Activated CD4-positive, alpha-beta T cell treated with anti-CD3 and anti-CD28 coated beads, Interleukin-2, amount 10 ng/mL, durations not matched to agents 24 days and 14 days (primary cell): Measurements from ENCODE around the gene ZMIZ2. TPM values are rescaled to one million over a fixed set of nuclear protein-coding genes. Genes with fewer than 3 reads are reported as not detected.
"Not testable (repeated sequence)": the region's sequence is repeated elsewhere in the genome, so short reads cannot be mapped to it uniquely, and the experiment has no call there.

Experiments
- DNase-seq: peaks from one replicate; pipeline ENCODE4 v3.0.0; 2022
- H3K27ac Mint-ChIP-seq: one replicate; pipeline ENCODE4 v1.8.0; 2022; ENCODE audit warnings: mild to moderate bottlenecking, mixed read lengths
- H3K27me3 Mint-ChIP-seq: one replicate; pipeline ENCODE4 v1.8.0; 2022; ENCODE audit warnings: mixed read lengths
- H3K36me3 Mint-ChIP-seq: one replicate; pipeline ENCODE4 v1.8.0; 2022; ENCODE audit warnings: low read depth, mild to moderate bottlenecking, mixed read lengths
- H3K4me1 Mint-ChIP-seq: one replicate; pipeline ENCODE4 v1.8.0; 2021; ENCODE audit warnings: mixed read lengths
- H3K4me3 Mint-ChIP-seq: one replicate; pipeline ENCODE4 v1.8.0; 2022; ENCODE audit warnings: mild to moderate bottlenecking, moderate library complexity, mixed read lengths
- H3K9me3 Mint-ChIP-seq: one replicate; pipeline ENCODE4 v1.8.0; 2021; ENCODE audit warnings: mixed read lengths
- intact Hi-C: fragments of 100-400 bp; cut with micrococcal nuclease; formaldehyde crosslinking; loops from one replicate; pipeline ENCODE4 v1.15.1; 2023
- total RNA-seq: library from RNA; stranded (reverse); gene quantifications from 2 replicates; pipeline ENCODE4 v1.2.3, GENCODE V29; 2022

ZMIZ2 gene
- total RNA-seq, 1 donor from 2014 or later: 133 TPM

DNA sequence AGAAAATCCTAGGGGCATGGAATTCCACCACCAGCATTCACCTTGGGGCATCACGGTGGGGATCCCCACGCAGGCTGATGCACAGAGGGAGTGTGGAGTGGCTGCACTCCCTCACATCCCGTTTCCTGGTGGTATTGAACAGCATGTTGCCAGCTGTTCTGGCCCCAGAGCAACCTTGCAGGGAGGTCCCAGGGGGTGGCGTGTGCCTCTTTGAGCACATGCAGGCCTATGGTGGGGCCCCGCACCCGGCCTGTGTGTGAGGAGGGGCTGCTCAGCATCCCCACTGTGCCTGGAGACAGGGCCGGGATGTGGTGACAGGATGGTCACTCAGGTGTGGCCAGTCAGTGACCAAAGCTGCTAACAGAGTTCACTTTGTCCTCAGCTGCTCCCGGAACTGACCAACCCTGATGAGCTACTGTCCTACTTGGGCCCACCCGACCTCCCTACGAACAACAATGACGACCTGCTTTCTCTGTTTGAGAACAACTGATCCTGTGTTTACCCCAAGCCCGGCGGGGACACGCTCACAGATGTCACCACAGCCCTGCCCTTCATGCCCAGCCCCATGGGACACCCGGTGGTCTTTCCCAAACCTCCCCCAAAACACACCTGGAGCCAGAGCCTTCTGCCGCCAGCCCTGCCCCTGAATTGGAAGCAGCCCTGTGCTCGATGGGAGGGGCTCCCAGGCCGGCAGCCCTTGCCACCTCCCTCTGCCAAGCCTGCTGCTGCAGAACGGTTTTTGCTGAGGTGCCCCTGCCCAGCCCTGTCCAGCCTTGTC is 18.7 kb downstream of the ZMIZ2 start:
- peaks cover 27% of the 10 kb centered on the region for H3K4me1 Mint-ChIP-seq
- H3K27ac Mint-ChIP-seq: peak overlapping the region; percentile 34

DNA sequence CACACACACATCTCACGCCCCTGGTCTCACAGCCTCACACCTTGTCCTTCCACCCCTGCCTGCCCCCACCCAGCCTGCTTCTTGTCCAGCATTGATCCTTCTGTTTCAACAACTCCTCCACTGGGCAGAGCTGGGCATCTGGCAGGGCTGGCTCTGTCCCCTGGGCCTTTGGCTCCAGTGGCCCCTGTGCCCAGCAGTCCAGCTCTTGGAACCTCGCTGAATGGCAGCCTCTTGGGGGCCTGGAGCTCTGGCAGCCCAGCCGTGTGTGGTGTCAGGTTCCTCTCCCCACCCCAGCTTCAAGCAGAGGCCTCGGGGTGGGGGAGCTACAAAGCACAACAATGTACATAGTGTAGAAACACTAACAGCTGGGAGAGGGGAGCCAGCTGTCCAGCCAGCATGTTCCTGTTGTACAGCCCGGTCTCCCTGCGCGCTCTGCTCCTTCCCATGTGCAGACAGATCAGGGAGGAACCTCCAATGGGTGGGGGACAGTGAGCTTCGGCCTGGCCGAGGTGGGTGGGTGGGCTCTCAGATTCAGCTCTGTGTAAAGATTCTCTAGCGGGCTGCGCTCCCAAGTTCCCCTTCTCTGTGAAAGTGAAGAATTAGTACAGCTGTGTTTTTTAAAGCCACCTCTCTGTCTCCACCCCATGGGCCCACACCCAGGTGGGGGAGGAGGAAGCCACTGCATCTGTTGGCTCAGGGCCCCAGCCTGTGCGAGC is 19.4 kb downstream of the ZMIZ2 start:
- peak; percentile 76 for DNase-seq
- H3K27me3 Mint-ChIP-seq: no peaks in the 10 kb centered on the region
- H3K27ac Mint-ChIP-seq: peak overlapping the region; percentile 34
- H3K4me1 Mint-ChIP-seq: peaks cover 27% of the 10 kb centered on the region
- H3K9me3 Mint-ChIP-seq: no peaks in the 10 kb centered on the region
- H3K4me3 Mint-ChIP-seq: peak overlapping the region; percentile 23
- H3K36me3 Mint-ChIP-seq: peaks cover 48% of the 10 kb centered on the region
- intact Hi-C loops: no loop called here

More for the DNA sequence above, 18.7 kb downstream of the ZMIZ2 start:
- H3K27me3 Mint-ChIP-seq: no peaks in the 10 kb centered on the region
- no peaks in the 10 kb centered on the region for H3K9me3 Mint-ChIP-seq
- DNase-seq: no peak
- H3K4me3 Mint-ChIP-seq: no peak overlapping the region
- intact Hi-C loops: no loop called here
- H3K36me3 Mint-ChIP-seq: peaks cover 53% of the 10 kb centered on the region

DNA sequence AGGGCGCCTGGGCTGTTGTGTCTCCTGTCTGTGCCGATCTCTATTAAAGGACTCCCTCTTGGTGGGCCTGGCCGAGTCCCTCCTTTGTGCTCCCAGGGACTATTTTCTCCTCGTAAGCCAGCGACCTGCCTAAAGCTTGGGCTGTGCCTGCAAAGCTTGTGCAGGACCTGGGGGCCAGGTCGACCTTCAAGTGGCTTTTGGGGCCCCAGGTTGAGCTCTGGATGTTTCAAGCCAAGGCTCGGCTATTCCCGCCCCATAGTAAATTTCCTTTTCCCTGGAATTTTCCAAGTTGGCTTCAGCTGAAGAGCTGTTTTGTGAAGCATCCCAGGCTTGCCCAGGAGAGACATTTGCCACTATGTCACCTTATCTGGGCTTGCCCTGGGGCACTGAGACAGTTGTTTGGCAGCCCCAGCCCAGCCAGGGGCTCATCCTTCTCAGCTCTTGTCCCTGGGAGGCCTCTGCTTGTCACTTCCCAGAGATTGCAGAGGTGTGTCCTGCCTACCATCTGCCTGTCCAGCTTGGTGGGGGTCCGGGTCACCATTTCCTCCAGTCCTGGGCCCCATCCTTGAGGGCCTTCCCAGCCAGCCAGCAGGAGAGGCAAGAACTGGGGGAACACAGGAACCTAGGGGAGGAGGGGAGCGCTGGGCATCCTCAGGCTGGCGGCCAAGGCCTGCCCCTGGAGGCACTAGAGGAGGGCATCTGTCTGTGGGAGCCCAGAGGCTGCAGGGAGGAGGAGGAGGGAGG is 20.2 kb downstream of the ZMIZ2 start:
- no peak overlapping the region for H3K27ac Mint-ChIP-seq
- intact Hi-C loops: no loop called here
- H3K27me3 Mint-ChIP-seq: no peaks in the 10 kb centered on the region
- H3K36me3 Mint-ChIP-seq: peaks cover 41% of the 10 kb centered on the region
- H3K4me1 Mint-ChIP-seq: peaks cover 27% of the 10 kb centered on the region
- no peaks in the 10 kb centered on the region for H3K9me3 Mint-ChIP-seq
- DNase-seq: no peak
- peak overlapping the region; percentile 23 for H3K4me3 Mint-ChIP-seq

DNA sequence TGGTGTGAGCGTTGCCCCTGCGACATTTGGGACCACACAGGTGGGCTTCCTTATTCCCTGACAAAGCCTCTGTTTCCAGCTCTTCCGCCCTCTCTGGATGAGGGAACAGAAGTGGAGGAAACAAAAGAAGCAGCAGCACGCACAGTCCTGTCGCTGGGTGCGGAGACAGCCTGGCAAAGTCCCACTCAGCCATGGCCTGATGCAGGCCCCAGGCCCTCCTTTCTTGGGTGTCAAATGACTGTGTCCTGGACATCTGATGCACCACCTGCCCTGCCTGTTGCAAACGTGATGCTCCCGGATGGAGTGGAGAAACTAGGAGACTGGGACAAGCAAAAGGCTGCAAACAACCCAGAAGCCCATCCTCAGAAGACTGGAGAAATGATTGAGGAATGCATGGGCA is 20.7 kb downstream of the ZMIZ2 start:
- Mint-ChIP-seq H3K27ac (peak overlapping the region; percentile 69), H3K4me1 (peaks cover 27% of the 10 kb centered on the region), H3K9me3 (no peaks in the 10 kb centered on the region), H3K27me3 (no peaks in the 10 kb centered on the region), H3K36me3 (peaks cover 39% of the 10 kb centered on the region), H3K4me3 (no peak overlapping the region)
- DNase-seq: no peak
- intact Hi-C loops: no loop called here

DNA sequence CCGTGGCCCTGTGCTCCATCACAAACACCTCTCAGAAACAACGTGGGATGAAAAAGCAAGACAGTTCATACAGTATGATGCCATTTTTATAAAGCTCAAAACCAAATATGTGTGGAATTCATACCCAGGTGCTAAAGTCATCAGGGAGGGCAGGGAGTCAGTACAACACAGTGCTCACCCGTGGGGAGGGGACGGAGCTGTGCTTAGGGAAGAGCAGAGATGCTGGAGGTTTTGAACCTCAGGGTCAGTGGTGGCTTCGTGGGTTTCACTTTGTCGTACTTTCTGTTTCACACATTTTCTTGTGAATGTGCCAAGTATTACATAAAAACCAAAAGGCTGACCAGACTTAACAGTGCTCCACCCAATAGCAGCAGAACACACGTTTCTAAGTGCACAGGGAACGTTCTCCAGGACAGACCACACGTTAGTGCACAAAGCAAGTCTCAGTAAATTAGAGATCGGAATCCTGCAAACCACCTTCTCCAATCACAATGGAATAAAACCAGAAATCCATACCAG is 21.2 kb downstream of the ZMIZ2 start:
- peaks cover 27% of the 10 kb centered on the region for H3K4me1 Mint-ChIP-seq
- H3K4me3 Mint-ChIP-seq: peak overlapping the region; percentile 15
- DNase-seq: peak; percentile 78
- H3K36me3 Mint-ChIP-seq: peaks cover 37% of the 10 kb centered on the region
- H3K27ac Mint-ChIP-seq: peak overlapping the region; percentile 69
- H3K9me3 Mint-ChIP-seq: no peaks in the 10 kb centered on the region
- intact Hi-C loops: no loop called here
- H3K27me3 Mint-ChIP-seq: peaks cover 2% of the 10 kb centered on the region

DNA sequence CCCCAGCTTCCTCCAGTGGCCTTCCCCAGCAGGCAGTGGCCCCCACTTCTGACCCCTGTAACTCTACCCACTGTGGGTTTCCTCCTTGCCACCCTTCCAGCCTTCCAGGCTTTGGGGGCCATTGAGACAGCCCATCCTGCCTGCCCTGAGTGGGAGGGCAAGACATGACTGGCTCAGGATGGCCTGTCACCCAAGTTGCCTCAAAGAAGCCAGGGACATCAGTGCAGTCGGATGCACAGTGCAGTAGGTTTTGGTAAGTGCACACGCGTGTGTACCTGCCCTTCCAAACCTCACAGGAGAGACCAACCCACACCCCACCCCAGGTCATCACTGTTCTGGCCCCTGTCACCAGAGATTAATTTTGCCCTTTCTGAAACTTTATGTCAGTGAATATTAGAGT is 22.7 kb downstream of the ZMIZ2 start:
- H3K9me3 Mint-ChIP-seq: no peaks in the 10 kb centered on the region
- no peak for DNase-seq
- no peak overlapping the region for H3K4me3 Mint-ChIP-seq
- intact Hi-C loops: no loop called here
- H3K27ac Mint-ChIP-seq: no peak overlapping the region
- peaks cover 26% of the 10 kb centered on the region for H3K36me3 Mint-ChIP-seq
- peaks cover 2% of the 10 kb centered on the region for H3K27me3 Mint-ChIP-seq
- peaks cover 27% of the 10 kb centered on the region for H3K4me1 Mint-ChIP-seq

DNA sequence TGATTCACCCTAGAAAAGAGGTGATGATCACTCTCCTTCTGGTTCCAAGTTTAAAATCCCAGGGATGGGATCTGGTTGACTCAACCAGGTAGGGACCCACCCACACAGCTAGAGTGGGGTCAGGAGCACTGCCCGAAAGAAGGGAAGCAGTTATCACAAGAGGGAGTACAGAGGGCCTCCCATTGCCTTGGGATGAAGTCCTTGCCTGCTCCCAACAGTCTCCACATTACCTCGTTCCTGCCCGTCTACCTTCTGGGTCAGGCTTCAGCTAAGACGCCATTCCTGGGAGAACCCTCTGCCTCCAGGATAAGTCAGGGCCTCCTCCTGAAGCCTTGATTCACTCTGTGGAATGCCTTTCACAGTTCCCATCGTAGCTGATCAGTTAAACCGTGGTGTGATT is 23.8 kb downstream of the ZMIZ2 start:
- peaks cover 26% of the 10 kb centered on the region for H3K4me1 Mint-ChIP-seq
- H3K9me3 Mint-ChIP-seq: no peaks in the 10 kb centered on the region
- H3K4me3 Mint-ChIP-seq: no peak overlapping the region
- intact Hi-C loops: no loop called here
- no peak overlapping the region for H3K27ac Mint-ChIP-seq
- H3K27me3 Mint-ChIP-seq: peaks cover 2% of the 10 kb centered on the region
- no peak for DNase-seq
- H3K36me3 Mint-ChIP-seq: peaks cover 21% of the 10 kb centered on the region

DNA sequence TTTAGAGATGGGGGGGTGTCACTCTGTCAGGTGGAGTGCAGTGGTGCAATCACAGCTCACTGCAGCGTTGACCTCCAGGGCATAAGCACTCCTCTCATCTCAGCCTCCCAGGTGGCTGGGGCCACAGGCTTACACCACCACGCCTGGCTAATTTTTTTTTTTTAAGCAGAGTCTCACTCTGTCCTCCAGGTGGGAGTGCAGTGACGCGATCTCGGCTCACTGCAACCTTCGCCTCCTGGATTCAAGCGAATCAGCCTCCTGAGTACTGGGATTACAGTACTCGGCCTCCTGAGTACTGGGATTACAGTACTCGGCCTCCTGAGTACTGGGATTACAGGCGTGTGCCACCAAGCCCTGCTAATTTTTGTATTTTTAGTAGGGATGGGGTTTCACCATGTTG is 24.2 kb downstream of the ZMIZ2 start:
- no peak for DNase-seq
- H3K9me3 Mint-ChIP-seq: no peaks in the 10 kb centered on the region
- peaks cover 16% of the 10 kb centered on the region for H3K36me3 Mint-ChIP-seq
- H3K4me3 Mint-ChIP-seq: no peak overlapping the region
- no peak overlapping the region for H3K27ac Mint-ChIP-seq
- intact Hi-C loops: no loop called here
- peaks cover 21% of the 10 kb centered on the region for H3K4me1 Mint-ChIP-seq
- peaks cover 2% of the 10 kb centered on the region for H3K27me3 Mint-ChIP-seq

DNA sequence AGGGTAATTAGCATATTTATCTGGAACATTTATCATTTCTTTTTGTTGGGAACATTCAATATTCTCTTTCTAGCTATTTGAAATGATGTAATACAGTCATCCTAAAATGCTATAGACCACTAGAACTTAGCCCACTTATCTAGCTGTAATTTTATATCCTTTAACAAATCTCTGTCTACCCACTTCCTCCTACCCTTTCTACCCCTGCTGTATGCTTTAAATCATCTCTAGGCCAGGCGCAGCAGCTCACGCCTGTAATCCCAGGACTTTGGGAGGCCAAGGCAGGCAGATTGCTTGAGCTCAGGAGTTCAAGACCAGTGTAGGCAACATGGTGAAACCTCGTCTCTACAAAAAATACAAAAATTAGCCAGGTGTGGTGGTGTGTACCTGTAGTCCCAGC is 25.8 kb downstream of the ZMIZ2 start:
- H3K27me3 Mint-ChIP-seq, H3K36me3 Mint-ChIP-seq, intact Hi-C loops, H3K27ac Mint-ChIP-seq, H3K9me3 Mint-ChIP-seq, H3K4me3 Mint-ChIP-seq, DNase-seq: not testable (repeated sequence)
- peaks cover 13% of the 10 kb centered on the region for H3K4me1 Mint-ChIP-seq

DNA sequence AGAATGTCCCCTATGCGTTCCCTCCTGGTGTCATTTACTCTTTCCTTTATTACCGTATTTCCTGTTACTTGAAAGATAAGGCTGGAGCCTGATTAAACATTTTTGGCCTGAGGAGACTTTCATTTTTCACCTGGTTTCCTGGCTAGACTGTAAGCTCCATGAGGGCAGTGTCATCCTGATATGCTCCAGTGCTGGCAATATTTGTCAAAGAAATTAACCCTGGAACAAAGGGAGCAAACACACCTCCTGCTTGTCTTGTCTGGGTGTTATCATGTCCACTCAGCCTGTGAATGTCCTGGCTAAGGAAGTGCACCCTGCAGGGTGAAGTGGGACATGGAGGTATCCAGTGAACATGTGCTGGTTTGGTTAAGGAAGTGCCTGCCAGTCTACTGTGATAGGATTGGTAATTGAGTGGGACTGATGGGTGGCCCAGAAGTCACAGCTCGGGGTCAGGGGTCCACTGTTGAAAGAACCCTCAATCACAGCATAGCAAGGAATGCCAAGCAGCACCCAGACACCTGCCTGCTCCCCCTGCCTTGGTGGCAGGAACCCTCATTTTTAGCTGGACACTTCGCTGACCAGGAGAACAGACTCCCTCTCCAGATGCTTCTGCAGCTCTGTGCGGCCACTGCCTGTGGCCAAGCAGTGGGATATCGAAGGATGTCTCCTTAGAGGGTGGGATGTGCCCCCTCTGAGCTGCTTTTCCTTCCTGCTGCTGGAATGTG is 26.9 kb downstream of the ZMIZ2 start:
- intact Hi-C loops: no loop called here
- no peaks in the 10 kb centered on the region for H3K36me3 Mint-ChIP-seq
- no peak overlapping the region for H3K27ac Mint-ChIP-seq
- peaks cover 2% of the 10 kb centered on the region for H3K27me3 Mint-ChIP-seq
- DNase-seq: no peak
- no peak overlapping the region for H3K4me3 Mint-ChIP-seq
- no peaks in the 10 kb centered on the region for H3K9me3 Mint-ChIP-seq
- H3K4me1 Mint-ChIP-seq: peaks cover 4% of the 10 kb centered on the region

DNA sequence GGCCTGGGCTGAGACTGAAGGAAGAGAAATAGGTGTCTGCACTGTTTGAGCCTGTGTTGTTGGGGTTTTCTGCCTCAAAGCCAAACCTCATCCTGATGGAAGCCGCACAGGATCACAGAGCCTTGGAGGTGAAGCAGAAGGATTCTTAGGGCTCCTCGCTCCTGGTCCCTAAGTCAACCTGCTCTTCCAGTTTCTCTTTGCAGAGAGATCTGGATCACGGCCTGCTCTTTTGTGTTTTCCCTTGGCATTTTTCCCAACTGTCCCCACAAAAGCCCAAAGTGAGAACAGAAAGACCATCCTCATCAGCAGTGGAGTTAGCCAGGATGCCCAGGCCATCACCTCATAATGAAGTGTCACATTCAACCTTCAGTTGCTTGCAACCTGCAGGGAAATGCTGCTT is 27.6 kb downstream of the ZMIZ2 start:
- intact Hi-C loops: no loop called here

DNA sequence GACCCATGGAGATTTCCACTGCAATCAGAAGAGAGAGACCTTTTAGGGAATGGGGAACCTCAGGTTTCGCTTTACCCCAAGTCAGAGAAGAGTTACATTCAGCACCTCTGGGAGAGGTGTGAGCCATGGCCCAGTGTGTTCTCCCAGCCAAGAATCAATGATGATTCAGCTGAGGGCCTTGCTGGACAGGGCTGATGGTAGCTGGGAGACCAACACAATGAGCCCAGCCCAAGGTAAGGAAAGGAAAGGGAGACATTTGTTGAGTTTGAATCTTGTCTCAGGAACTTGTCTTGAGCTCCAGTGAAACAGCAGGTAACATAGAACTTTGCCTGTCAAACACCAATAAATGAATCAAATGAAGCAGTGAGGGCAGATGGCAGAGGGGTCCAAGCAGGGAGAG is 33.8 kb downstream of the ZMIZ2 start:
- Mint-ChIP-seq H3K27ac (no peak overlapping the region), H3K4me3 (no peak overlapping the region), H3K36me3 (no peaks in the 10 kb centered on the region), H3K27me3 (peaks cover 3% of the 10 kb centered on the region), H3K4me1 (no peaks in the 10 kb centered on the region), H3K9me3 (peaks cover 5% of the 10 kb centered on the region)
- DNase-seq: no peak
- intact Hi-C loops: no loop called here

More for the DNA sequence above, 27.6 kb downstream of the ZMIZ2 start:
- H3K27ac Mint-ChIP-seq: no peak overlapping the region
- no peaks in the 10 kb centered on the region for H3K9me3 Mint-ChIP-seq
- H3K4me1 Mint-ChIP-seq: peaks cover 3% of the 10 kb centered on the region
- no peak overlapping the region for H3K4me3 Mint-ChIP-seq
- H3K27me3 Mint-ChIP-seq: peaks cover 2% of the 10 kb centered on the region
- no peak for DNase-seq
- no peaks in the 10 kb centered on the region for H3K36me3 Mint-ChIP-seq

DNA sequence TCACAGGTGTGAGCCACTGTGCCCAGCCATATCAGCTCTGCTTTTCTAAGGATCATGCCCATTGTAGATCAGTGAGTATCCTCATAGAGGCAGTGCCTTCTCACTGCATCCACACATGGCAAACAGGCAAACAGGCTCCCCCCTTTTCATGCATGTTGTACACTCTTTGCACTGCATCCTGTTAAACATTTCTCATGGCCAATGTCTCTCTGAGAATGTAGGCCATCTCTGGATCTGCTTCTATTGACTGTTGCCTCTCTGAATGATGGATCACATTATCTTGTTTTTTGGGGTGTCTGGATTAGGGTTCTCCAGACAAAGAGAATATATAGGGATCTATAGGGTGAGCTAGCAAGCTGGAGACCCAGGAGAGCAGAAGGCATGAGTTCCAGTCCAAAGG is 34.8 kb downstream of the ZMIZ2 start:
- no peaks in the 10 kb centered on the region for H3K4me1 Mint-ChIP-seq
- H3K36me3 Mint-ChIP-seq: no peaks in the 10 kb centered on the region
- peaks cover 5% of the 10 kb centered on the region for H3K9me3 Mint-ChIP-seq
- H3K4me3 Mint-ChIP-seq: no peak overlapping the region
- DNase-seq: no peak
- no peak overlapping the region for H3K27ac Mint-ChIP-seq
- peaks cover 3% of the 10 kb centered on the region for H3K27me3 Mint-ChIP-seq
- intact Hi-C loops: no loop called here
